Measurements from ENCODE around the gene GALNT1.

DNA sequence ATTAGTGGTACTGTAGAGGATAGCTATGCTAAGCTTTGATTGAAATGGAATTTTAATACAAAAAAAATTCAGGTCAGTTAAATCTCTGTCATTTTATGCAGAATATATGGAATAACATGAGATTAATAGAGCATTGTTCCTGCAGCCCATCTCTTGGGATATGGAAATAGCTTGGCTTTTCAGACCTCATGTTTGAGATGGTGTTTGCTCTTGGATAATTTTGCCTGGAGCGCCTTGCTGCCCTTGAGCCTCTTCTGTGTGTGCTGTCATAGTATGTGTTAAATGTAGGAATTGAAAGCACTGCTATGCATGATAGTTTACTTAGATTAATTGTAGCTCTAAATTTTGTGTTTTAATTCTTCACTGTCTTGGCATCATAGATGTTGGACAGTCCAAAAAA lies 27.7 kb downstream of the GALNT1 start:
- TF ChIP-seq, protein P1, sequence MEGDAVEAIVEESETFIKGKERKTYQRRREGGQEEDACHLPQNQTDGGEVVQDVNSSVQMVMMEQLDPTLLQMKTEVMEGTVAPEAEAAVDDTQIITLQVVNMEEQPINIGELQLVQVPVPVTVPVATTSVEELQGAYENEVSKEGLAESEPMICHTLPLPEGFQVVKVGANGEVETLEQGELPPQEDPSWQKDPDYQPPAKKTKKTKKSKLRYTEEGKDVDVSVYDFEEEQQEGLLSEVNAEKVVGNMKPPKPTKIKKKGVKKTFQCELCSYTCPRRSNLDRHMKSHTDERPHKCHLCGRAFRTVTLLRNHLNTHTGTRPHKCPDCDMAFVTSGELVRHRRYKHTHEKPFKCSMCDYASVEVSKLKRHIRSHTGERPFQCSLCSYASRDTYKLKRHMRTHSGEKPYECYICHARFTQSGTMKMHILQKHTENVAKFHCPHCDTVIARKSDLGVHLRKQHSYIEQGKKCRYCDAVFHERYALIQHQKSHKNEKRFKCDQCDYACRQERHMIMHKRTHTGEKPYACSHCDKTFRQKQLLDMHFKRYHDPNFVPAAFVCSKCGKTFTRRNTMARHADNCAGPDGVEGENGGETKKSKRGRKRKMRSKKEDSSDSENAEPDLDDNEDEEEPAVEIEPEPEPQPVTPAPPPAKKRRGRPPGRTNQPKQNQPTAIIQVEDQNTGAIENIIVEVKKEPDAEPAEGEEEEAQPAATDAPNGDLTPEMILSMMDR (conservative IDR thresholded peaks at IDR 0.05; ENCODE audit: low read depth, low read length): no peak
- no peak for TF ChIP-seq EZH2 (IDR thresholded peaks at IDR 0.05; ENCODE audit: borderline replicate concordance, low read depth, low read length, poor library complexity, severe bottlenecking)
